Mesodermal cell (in vitro differentiated cells): ENCODE measurements around the gene MPND.
A peak's percentile ranks its signal among the peaks of the same experiment; 100 is the strongest.
"Not testable (repeated sequence)": the region's sequence is repeated elsewhere in the genome, so short reads cannot be mapped to it uniquely, and the experiment has no call there.

Experiments
- H3K27ac ChIP-seq: 2 replicates; pipeline ENCODE4 v1.7.0; 2013; ENCODE audit warnings: mild to moderate bottlenecking, low read depth, low read length, moderate library complexity; ENCODE audit not compliant: severe bottlenecking
- H3K36me3 ChIP-seq: 2 replicates; pipeline ENCODE4 v1.7.1; 2013; ENCODE audit warnings: mild to moderate bottlenecking, low read length, moderate library complexity; ENCODE audit not compliant: control insufficient read depth, insufficient read depth
- H3K4me1 ChIP-seq: one replicate; pipeline ENCODE4 v1.7.1; 2013; ENCODE audit warnings: mild to moderate bottlenecking, low read length; ENCODE audit not compliant: insufficient read depth, control insufficient read depth, poor library complexity, severe bottlenecking
- H3K4me3 ChIP-seq: 2 replicates; pipeline ENCODE4 v1.7.0; 2013; ENCODE audit warnings: low read length, control low read depth, mild to moderate bottlenecking; ENCODE audit not compliant: insufficient read depth, poor library complexity, severe bottlenecking; ENCODE audit errors: extremely low read depth
- H3K9me3 ChIP-seq: 2 replicates; pipeline ENCODE4 v1.7.1; 2013; ENCODE audit warnings: mild to moderate bottlenecking, low read length, moderate library complexity; ENCODE audit not compliant: control insufficient read depth
- WGBS, 2 experiments: methylation state at CpG; one replicate each; pipeline ENCODE4 v1.1.5; 2013; ENCODE audit warnings: missing lambda C conversion rate in 2 of 2; ENCODE audit not compliant: insufficient coverage in 2 of 2; 5-methylcytosine and 5-hydroxymethylcytosine counted together

Gene MPND

DNA sequence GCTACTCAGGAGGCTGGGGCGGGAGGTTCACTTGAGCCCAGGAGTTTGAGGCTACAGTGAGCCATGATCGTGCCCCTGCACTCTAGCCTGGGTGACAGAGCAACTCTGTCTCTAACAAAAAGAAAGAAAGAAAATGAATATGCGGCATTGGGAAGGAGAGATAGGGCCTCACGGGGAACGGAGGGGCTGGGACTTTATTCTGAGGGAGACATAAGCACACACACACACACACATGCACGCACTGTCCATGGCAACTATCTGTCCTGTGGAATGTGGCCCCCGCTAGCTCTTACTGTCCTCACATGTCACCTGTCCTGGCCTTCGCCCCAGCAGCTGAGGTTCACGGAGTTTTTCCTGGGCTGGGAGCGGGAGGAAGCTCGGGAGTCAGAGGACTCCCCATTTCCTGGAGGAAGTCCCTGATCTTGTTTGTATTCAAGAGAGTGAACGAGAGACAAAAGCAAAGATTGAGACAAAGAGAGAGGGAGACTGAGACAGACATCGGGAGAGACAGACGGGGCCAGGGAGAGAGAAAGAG, 5.4 kb upstream of the MPND start:
- no peaks in the 10 kb centered on the region for H3K9me3 ChIP-seq
- peaks cover 4% of the 10 kb centered on the region for H3K4me1 ChIP-seq
- no peak overlapping the region for H3K4me3 ChIP-seq
- H3K36me3 ChIP-seq, result no peaks in the 10 kb centered on the region
- H3K27ac ChIP-seq, result peak overlapping the region; percentile 23
- 52 to 53% methylated on average over 10 of the region's 14 CpGs for WGBS, 2 experiments

DNA sequence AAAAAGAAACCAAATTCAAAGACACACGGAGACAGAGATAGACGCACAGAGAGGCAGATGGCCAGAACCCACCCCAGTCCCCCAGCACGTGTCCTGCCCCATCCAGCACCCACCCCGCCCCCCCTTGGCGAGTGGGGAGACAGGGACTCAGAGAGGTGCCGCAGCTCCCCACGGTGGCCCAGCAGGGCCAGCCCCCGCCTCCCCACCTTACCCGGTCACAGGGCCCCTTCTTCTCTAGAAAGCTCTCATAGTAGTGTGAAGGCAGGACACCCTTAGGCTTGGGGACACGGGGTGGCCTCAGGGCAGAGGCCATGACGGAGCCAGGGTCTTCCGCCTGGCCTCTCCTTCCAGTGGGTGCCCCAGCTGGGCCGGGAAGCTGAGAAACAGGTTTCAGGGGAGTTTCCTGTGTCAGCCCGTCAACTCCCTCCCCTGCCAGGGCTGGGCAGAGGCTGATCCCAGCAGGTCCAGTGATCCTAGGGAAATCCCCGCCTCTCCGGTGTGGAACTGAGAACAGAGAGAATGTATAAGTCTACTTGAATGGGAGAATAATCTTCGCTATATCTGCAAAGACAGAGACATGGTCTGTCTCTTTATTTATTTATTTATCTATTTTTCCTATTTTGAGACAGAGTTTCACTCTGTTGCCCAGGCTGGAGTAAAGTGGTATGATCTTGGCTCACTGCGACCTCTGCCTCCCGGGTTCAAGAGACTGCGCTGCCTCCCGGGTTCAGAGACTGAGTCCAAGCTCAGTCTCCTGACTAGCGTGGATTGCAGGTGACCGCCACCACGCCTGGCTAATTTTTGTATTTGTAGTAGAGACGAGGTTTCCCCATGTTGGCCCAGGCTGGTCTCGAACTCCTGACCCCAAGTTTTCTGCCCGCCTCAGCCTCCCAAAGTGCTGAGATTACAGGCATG, 4.7 kb upstream of the MPND start, which contains the start of gene STAP2:
Gene STAP2 (minus strand): TSS at position 387 of the 915 bp plus-strand sequence. CDS start 74 bp downstream, at position 313.
- H3K9me3 ChIP-seq, result no peaks in the 10 kb centered on the region
- 74 to 75% methylated on average over 16 to 18 of the region's 27 CpGs for WGBS, 2 experiments
- peaks cover 4% of the 10 kb centered on the region for H3K4me1 ChIP-seq
- H3K4me3 ChIP-seq, result no peak within 1 kb of the TSS
- H3K27ac ChIP-seq, result peak within 1 kb of the TSS; percentile 23
- H3K36me3 ChIP-seq, result no peaks in the 10 kb centered on the region

DNA sequence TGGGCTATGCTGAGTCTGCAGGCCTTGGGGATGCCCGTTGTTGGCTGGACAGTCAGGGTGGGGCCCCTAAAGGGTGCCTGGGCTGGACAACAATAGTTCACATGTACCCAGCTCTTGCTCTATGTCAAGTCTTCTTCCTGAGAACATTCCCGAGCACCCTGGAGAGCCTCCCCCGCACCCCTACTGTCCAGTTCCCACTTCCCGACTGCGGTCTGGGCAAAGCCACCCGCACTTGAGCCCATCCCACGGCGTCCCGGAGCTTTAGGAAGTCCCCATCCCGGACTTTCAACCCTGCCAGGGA, 1.1 kb upstream of the MPND start:
- WGBS, 2 experiments, result 9 to 10% methylated on average over 9 to 10 of the region's 10 CpGs
- Histone ChIP-seq H3K27ac (peak overlapping the region; percentile 96), H3K36me3 (peaks cover 3% of the 10 kb centered on the region), H3K4me3 (peak overlapping the region; percentile 62), H3K9me3 (no peaks in the 10 kb centered on the region), H3K4me1 (peaks cover 4% of the 10 kb centered on the region)

DNA sequence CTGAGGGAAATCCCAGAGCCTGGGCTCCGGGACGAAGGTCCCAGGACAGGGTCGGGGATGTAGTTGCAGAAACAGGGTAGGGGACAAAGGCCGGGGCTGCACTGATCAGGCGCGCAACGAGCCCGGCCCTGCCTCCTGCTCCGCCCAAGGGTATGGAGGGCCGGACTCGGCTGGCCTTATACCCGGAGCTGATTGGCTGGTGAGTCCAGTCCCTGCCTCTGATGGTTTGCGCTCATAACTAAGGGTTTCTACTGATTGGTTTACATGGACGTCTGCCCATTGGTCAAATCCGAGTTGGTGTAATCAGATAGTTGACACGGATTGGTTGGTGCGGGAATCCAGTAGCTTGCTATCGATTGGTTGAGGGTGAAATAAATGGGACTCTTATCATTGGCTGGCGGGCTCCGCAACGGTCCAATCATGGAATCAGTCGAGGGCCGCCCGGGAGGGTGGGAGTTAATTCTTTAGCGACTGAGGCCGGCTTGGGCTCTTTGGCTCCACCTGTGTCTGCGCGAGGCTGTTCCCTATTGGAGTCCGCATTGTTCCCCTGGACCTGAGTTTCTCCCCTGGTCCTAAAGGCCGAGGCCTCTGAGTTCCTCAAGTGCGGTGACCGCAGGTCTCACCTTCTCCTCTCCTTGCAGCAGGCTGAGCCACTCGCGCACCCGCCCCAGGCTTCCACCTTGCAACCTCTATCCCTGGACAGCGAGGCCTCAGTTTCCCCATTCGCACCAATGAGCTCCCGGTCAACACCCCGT, 570 bp upstream of the MPND start:
- H3K4me3 ChIP-seq, result peak overlapping the region; percentile 72
- H3K27ac ChIP-seq, result peak overlapping the region; percentile 96
- H3K4me1 ChIP-seq, result peaks cover 4% of the 10 kb centered on the region
- no peaks in the 10 kb centered on the region for H3K9me3 ChIP-seq
- 0 to 1% methylated on average over 36 to 39 of the region's 39 CpGs for WGBS, 2 experiments
- peaks cover 3% of the 10 kb centered on the region for H3K36me3 ChIP-seq

DNA sequence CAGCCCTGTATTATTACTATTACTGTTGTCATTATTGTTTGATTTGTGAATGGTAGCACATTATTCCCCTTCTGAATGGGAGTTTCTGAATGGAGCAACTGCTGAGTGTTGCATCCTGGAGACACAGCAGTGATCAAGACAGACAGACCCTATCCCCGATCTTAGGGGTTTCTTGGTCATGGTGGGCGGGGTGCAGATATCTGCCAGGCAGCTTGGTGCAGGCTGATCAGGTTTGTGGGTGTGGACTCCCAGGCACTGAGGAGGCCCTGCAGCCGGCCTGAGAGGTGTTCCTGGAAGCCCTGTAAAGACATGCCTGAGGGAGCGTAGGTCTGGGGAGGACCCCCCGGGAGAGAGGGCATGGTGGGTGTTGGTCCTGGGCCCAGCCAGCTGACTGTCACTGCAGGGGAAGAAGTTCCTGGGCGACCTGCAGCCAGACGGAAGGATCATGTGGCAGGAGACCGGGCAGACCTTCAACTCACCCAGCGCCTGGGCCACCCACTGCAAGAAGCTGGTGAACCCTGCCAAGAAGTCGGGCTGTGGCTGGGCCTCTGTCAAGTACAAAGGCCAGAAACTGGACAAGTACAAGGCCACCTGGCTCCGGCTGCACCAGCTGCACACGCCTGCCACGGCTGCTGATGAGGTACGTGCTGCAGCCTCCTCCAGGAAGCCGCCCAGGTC, 2.1 kb downstream of the MPND start:
- 94 to 98% methylated on average over 14 of the region's 15 CpGs for WGBS, 2 experiments
- Histone ChIP-seq H3K4me3 (no peak overlapping the region), H3K36me3 (peaks cover 10% of the 10 kb centered on the region), H3K27ac (no peak overlapping the region), H3K4me1 (no peaks in the 10 kb centered on the region), H3K9me3 (no peaks in the 10 kb centered on the region)

DNA sequence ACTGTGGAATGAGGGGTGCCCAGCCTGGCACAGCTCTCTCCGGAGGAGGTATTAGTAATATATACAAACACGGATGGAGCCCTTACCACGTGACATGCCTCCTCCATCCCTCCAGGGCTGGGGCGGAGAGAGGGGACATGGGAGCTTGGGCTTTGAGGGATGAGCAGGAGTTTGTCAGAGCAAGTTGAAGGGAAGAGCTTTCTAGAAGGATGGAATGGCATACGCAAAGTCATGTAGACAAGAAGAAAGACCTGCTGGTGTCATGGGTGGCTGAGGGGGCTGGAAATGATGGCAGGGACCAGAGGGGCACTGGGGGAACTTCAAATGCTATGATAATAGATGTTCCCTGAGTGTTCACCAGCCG, 2.6 kb downstream of the MPND start:
- no peaks in the 10 kb centered on the region for H3K9me3 ChIP-seq
- H3K4me3 ChIP-seq, result no peak overlapping the region
- H3K36me3 ChIP-seq, result peaks cover 10% of the 10 kb centered on the region
- H3K27ac ChIP-seq, result no peak overlapping the region
- WGBS, 2 experiments, result 100% methylated on average over 4 to 5 of the region's 6 CpGs
- no peaks in the 10 kb centered on the region for H3K4me1 ChIP-seq

DNA sequence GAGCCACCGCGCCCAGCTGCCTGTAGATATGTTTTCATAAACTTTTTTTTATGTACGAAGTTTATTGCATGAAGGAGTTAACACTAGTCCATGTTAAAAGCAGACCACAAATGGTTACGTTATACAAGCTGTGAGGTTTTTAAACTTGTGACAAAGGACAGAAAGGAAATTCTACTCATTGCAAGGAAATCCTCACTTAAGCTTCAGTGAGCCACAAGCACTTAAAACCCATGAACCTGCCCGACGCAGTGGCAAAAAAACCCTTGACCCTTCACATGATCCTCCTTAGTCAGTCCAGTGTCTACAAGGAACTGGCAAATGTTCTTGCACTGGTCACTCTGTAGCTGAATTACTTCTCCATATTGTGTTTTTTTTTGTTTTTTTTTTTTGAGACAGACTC, 4.2 kb downstream of the MPND start:
- no peaks in the 10 kb centered on the region for H3K4me1 ChIP-seq
- 98 to 100% methylated on average over 4 to 6 of the region's 6 CpGs for WGBS, 2 experiments

DNA sequence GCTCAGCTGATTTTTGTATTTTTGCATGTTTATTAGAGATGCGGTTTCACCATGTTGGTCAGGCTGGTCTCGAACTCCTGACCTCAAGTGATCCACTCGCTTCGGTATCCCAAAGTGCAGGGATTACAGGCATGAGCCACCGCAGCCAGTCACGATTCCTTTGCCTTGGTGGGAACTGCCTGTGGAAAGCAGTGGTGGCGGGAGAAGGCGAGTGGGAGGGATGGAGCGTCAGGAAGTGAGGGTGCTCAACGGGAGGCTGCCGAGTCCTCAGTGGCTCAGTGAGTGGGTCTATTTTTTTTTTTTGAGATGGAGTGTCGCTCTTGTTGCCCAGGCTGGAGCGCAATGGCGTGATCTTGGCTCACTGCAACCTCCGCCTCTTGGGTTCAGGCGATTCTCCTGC, 5.9 kb downstream of the MPND start:
- not testable (repeated sequence) for H3K9me3 ChIP-seq, H3K4me1 ChIP-seq, H3K27ac ChIP-seq, H3K4me3 ChIP-seq
- whole genome bisulfite sequencing, 2 experiments, result 93 to 94% methylated on average over 9 to 11 of the region's 16 CpGs
- H3K36me3 ChIP-seq, result peaks cover 19% of the 10 kb centered on the region

More for the DNA sequence above, 4.2 kb downstream of the MPND start:
- Histone ChIP-seq H3K4me3 (no peak overlapping the region), H3K36me3 (peaks cover 10% of the 10 kb centered on the region), H3K9me3 (no peaks in the 10 kb centered on the region), H3K27ac (no peak overlapping the region)

DNA sequence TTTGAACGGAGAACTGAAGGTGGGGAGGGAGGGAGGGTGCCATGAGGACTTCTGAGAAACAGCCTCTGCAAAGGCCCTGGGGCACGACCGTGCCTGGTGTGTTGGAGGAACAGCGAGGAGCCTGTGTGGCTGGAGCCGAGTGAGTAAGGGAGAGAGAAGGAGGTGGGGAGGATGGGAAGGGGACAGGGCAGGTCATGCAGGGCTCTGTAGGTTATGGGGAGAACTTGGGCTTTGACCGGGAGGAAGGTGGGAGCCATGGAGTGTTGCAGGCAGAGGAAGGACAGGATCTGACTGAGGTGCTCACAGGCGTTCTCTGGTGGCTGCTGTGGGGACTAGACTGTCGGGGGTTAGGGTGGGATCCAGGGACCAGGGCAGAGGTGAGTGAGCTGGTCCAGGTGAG, 6.7 kb downstream of the MPND start:
- H3K9me3 ChIP-seq, result no peaks in the 10 kb centered on the region
- H3K4me3 ChIP-seq, result no peak overlapping the region
- 85 to 89% methylated on average over 8 of the region's 8 CpGs for WGBS, 2 experiments
- H3K27ac ChIP-seq, result no peak overlapping the region
- peaks cover 22% of the 10 kb centered on the region for H3K36me3 ChIP-seq
- H3K4me1 ChIP-seq, result no peaks in the 10 kb centered on the region

DNA sequence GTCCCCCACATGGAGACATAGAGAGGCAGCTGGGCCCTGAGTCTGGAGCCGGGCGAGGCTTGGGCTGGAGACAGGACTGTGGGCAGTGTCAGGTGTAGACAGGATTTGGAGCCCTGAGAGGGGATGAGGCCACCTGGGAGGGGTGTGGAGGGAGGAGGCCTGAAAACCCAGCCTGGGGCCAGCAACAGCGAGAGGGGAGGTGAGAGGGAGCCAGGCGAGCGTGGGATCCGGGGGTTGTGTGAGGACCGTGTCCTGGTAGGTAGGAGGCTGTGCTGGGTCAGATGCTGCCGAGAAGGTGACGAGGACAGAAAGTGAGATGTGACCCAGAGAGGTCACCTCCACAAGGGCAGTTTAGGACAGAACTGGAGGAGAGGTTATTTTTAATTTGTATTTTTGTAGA, 7.4 kb downstream of the MPND start:
- H3K9me3 ChIP-seq, result no peaks in the 10 kb centered on the region
- H3K27ac ChIP-seq, result no peak overlapping the region
- WGBS, 2 experiments, result 94 to 100% methylated on average over 9 of the region's 9 CpGs
- H3K36me3 ChIP-seq, result peaks cover 19% of the 10 kb centered on the region
- no peaks in the 10 kb centered on the region for H3K4me1 ChIP-seq
- no peak overlapping the region for H3K4me3 ChIP-seq
